Limb (tissue), 2 donors: Measurements from ENCODE around the gene PCIF1.
A peak's percentile ranks its signal among the peaks of the same experiment; 100 is the strongest.
"Not testable (repeated sequence)": the region's sequence is repeated elsewhere in the genome, so short reads cannot be mapped to it uniquely, and the experiment has no call there.

Experiments
- DNase-seq, 2 donors: peaks; one replicate each; pipeline ENCODE4 v3.0.0-alpha.2; 2016; ENCODE audit errors: extremely low spot score in 2 of 2

The PCIF1 gene

GRCh38 chr20:45934586-45935415 is at the start of gene PCIF1:
Gene PCIF1 (plus strand): TSS chr20:45934683. CDS start chr20:45939000, 4,317 bp downstream.
- peak; percentile 98 to 99 for DNase-seq

DNA sequence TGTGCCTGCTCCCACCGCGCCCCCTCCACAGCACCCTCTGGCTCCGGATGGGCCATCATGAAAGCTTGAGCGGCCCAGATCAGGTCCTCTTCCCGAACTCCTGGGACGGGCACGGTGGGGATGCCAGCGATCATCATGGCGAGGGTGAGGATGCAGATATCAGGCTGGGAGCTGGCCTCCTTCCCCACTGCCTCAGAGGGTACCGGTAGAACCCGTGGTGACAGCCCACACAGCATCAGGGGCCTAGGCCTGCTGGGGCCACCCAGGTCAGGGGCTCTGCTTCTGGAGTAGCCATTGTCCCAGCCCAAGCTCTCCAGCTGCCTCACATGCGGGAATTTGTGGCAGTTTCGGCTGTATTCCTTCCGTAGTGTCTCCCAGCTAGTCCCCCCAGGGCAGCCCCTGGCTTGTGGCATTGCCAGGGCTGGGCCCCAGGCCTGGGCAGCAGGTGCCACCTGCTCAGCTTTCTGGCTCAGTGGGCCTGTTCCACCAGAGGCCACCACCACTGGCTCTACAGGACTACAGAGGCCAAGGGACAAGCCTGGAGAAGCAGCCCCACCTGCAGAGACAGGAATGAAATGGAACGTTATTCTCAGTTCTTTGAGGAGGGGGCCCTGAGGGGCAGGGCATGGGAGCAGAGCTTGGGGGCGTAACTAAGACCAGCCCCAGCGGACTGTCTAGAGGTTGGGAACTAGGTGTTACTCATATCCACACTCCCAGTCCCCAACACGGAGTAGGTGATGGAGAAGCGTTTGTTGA is 47.7 kb upstream of the PCIF1 start:
- DNase-seq: no peak

DNA sequence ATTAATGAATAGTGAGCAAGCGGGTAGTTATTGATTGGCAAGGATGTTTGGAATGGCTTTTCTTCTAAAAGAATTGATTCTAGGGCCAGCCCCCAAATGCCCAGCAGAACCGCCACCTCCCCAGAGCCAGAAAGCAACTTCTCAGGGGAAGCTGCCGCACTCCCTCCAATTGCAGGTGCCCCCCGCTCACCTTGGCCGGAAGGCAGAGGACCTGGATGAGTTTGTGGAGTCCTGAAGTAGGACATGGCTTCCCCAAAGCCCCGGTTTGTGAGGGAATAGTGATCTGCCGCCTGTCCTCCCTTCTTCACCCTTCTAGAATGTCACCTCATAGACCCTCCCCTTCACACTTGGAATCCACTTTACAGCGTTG is 47.2 kb upstream of the PCIF1 start, which contains the start of gene SPATA25:
Gene SPATA25, minus strand, starts transcription at position 277 of the 370 bp plus-strand sequence. Its CDS starts 32 bp downstream, at position 245.
- no peak for DNase-seq

DNA sequence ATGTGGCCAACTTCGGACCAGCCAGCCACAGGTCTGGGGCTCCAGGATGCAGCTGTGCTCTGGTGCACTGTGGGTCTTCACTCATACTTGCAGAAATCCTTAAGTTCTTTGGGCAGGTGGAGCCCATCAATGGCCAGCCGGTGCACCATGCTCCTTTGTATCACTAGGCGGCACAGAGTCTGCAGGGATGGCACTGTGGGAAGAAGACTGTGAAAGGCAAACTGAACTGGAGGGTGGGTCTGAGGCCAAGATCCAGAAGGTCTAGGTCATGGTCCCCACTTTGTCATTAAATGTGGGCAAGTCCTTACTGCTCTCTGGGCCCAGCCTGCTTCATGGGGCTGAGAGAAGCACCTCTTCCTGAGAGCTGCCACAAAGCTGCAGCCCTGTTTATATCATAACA is 45.8 kb upstream of the PCIF1 start:
- DNase-seq: no peak

DNA sequence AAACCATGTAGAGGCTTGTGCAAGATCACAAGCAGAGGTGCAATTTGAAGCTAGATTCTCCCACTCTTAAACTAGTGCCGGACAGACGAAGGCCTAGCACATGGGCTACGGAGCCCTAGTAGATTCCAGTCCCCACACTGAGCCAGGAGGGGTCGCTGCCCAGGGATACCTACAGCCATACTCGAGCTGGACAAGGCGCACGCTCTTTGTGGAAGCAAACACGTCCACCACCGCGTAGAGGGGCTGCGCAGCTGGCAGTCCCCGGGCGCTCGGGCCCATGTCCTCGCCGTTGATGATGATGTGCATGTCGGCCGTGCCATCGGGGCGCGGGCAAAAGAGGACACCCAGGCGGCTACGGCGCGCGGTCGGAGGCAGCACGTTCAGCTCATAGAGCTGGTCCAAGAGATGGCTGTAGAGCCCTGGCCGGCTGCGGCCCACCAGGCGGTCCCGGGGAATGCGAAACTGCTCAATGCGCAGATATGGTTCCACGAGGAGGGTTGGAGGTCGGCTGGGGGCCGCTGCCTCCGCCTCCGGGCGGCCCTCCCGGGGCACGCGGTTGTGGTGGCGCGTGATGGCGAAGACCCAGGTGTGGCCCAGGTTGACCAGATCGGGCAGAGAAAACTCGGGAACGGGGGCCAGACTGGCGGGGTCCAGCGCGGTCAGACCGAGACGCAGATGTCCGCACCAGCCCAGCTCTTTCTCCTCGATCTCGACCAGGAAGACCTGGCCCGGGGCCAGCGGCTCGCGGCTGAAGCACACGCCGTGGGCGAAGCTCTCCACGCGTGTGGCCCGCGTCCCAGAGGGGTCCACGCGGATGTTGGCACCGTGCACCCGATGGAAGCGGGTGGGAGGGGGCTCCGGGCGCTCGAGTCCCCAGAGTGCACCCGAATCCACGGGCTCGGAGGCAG is 44.2 kb upstream of the PCIF1 start:
- DNase-seq: peak; percentile 77 to 86

- peak; percentile 84 to 93 for DNase-seq
These were observed 43.2 kb upstream of the PCIF1 start, which contains the start of the genes CTSA and NEURL2 for GRCh38 chr20:45890985-45891983. Gene CTSA (plus strand): TSS chr20:45891335. CDS start chr20:45891569, 234 bp downstream. Gene NEURL2 (minus strand): TSS chr20:45891208. CDS start chr20:45890991, 217 bp downstream.

DNA sequence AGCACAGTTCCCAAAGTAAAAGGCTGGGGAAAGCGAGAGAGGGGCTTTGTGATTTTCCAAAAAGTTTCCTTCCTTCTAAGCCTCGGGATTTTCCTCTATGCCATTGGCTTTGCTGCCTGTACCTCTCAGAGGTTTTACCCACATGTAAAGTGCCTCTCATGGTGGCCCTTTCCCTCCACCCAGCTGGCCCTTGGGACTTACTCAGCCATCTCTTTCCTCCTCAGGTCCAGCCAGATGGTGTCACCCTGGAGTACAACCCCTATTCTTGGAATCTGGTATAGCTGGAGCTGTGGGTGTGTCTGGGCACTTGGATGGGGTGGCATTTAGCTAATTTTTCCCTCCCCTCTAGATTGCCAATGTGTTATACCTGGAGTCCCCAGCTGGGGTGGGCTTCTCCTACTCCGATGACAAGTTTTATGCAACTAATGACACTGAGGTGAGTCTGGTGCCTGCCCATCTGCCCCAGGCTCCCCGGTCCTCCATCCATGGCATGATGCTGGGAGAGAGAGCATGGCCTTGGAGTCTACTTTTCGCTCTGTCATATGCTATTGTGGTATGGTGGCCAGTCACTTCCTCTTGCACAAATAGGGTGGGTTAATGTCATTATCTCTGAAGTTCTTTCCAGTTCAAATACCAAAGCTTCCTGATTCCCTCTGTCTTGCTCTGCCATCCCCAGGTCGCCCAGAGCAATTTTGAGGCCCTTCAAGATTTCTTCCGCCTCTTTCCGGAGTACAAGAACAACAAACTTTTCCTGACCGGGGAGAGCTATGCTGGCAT is 42.2 kb upstream of the PCIF1 start:
- DNase-seq: no peak

- no peak for DNase-seq
These were observed 41.5 kb upstream of the PCIF1 start for GRCh38 chr20:45892828-45893500.

DNA sequence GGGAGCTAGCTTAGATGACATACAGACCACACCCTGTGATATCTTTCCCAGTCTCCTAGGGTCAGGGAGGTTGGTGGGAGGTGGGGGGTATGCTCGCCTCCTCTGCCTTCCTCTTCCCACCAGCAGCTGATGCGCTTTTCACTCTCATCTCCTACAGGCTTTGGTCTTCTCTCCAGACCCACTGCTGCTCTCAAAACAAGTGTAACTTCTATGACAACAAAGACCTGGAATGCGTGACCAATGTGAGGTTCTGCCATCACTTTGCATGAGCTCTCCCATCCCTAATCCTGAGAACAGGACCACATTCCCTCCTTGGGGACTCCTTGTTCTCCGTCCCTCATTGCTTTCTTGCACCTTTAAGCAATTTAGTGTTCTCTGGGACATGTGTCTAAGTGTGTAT is 40.7 kb upstream of the PCIF1 start:
- no peak for DNase-seq

DNA sequence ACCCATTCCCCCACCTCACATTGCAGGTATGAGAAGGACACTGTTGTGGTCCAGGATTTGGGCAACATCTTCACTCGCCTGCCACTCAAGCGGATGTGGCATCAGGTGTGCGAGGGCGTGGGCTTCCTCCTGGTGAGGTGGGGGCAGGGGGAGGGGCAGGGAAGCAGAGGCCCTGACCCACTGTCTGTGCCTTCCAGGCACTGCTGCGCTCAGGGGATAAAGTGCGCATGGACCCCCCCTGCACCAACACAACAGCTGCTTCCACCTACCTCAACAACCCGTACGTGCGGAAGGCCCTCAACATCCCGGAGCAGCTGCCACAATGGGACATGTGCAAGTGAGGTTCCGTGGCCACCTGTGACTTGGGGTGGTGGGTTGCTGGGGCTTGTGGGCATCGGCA is 39.7 kb upstream of the PCIF1 start:
- DNase-seq: no peak

DNA sequence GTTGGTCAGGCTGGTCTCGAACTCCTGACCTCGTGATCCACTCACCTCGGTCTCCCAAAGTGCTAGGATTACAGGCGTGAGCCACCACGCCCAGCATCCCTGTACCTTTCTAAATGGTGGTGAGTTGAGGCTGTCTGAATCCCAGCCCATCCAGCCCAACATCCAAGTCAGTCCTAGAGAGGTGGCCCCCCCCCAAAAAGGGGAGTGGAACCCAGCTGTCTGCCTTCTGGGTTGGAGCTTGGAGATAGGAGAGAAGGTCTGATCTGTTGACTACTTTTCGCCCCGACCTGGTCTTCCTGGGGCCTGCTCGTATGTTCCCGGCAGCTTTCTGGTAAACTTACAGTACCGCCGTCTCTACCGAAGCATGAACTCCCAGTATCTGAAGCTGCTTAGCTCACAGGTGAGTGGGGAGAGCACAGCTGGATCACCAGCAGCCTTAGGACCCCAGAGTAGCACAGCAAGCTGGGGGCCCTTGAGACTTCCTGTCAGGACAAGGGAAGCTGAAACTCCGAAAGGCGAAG is 37.8 kb upstream of the PCIF1 start:
- DNase-seq: no peak

DNA sequence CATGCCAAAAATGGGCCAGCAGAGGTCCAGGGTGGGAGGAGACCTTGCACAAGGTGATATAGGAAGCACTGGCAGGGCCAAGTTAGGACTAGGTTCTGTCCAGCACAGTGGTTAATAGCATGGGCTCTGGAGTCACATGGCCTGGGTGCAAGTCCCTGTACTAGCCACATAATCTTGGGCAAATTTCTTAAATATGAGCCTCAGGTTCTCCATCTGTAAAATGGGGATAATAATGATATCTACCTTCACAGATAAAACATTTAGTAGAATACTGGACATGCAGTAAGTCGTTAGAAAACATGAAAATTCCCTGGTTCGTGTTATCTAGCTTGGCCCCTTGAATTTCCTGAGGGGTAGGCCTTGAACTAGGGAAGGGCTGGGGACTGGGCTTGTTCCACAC is 37.2 kb upstream of the PCIF1 start:
- DNase-seq: no peak

GRCh38 chr20:45897692-45898091 is 36.8 kb upstream of the PCIF1 start:
- no peak for DNase-seq

DNA sequence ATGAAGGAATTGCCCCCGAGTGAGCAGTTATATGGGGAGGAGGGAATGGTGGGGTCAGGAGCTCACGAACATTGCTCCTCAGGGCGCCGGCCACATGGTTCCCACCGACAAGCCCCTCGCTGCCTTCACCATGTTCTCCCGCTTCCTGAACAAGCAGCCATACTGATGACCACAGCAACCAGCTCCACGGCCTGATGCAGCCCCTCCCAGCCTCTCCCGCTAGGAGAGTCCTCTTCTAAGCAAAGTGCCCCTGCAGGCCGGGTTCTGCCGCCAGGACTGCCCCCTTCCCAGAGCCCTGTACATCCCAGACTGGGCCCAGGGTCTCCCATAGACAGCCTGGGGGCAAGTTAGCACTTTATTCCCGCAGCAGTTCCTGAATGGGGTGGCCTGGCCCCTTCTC is 36.2 kb upstream of the PCIF1 start:
- DNase-seq: no peak

GRCh38 chr20:45899046-45899835 is 35.2 kb upstream of the PCIF1 start:
- no peak for DNase-seq

- DNase-seq: not testable (repeated sequence)
These were observed 33.2 kb upstream of the PCIF1 start for GRCh38 chr20:45901332-45901731.

GRCh38 chr20:45902199-45902701 is 32.2 kb upstream of the PCIF1 start:
- DNase-seq: no peak
